HEK293T (cell line): ENCODE measurements around the gene EPHA7.

ENCODE experiments used
- NFRKB ChIP-seq: fragments of 450-650 bp; IDR thresholded peaks from 2 replicates; pipeline ENCODE4 v1.6.1; 2016; ENCODE audit warnings: mild to moderate bottlenecking, moderate library complexity
- PKNOX1 ChIP-seq: fragments of 450-650 bp; IDR thresholded peaks from 2 replicates; pipeline ENCODE4 v1.6.1; 2016

DNA sequence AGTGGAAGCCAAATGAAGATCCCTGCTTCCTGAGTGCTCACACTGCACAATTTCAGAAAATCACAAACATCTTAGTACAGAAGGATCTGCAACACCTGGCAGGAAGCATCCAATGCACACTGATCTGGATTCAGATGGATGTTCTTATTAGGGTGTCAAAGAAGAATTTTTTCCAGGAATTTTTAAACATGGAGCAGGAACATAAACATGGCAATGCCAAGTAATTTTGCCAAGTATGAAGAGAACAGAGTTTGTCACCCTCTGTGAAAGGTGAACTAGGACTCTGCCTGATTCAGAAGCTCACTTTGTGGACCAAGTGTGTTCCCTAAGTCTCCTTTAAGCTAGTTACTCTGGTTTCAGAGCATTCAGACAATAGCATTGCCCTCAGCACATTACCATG, 208.5 kb downstream of the EPHA7 start:
- no peak for TF ChIP-seq NFRKB
- TF ChIP-seq PKNOX1, result no peak
